ENCODE measurements around the gene MAN1C1.

- no peak for TF ChIP-seq FOXM1 (IDR thresholded peaks at IDR 0.05; ENCODE audit: low read depth)
- no peak for TF ChIP-seq FOXM1 (CRISPR knock-in tag; IDR thresholded peaks at IDR 0.05; ENCODE audit: low read depth)
- no peak for TF ChIP-seq KAT7 (CRISPR knock-in tag; IDR thresholded peaks at IDR 0.05; ENCODE audit: borderline replicate concordance)
- no peak for TF ChIP-seq FOSL1 (tag; conservative IDR thresholded peaks at IDR 0.05)
Observed at GRCh38 chr1:25770541-25771220, 154.1 kb downstream of the MAN1C1 start.
